Activated T-cell treated with anti-CD3 and anti-CD28 coated beads, Interleukin-2, amount 50 U/mL, for 48 hours (primary cell): Measurements from ENCODE around the gene LSM12.
A peak's percentile ranks its signal among the peaks of the same experiment; 100 is the strongest.
"Not testable (repeated sequence)": the region's sequence is repeated elsewhere in the genome, so short reads cannot be mapped to it uniquely, and the experiment has no call there.

ENCODE experiments used
- DNase-seq, 2 experiments: peaks; one replicate each; pipeline ENCODE4 v3.0.0-alpha.2; 2020

The LSM12 gene

GRCh38 chr17:44066204-44066930 lies at the start of gene LSM12:
LSM12 (minus strand) TSS chr17:44066671; CDS start chr17:44066587, 84 bp downstream.
- DNase-seq: peak; percentile 96 to 97

GRCh38 chr17:44115585-44116415 lies 49.3 kb upstream of the LSM12 start:
- peak; percentile 37 to 46 for DNase-seq

DNA sequence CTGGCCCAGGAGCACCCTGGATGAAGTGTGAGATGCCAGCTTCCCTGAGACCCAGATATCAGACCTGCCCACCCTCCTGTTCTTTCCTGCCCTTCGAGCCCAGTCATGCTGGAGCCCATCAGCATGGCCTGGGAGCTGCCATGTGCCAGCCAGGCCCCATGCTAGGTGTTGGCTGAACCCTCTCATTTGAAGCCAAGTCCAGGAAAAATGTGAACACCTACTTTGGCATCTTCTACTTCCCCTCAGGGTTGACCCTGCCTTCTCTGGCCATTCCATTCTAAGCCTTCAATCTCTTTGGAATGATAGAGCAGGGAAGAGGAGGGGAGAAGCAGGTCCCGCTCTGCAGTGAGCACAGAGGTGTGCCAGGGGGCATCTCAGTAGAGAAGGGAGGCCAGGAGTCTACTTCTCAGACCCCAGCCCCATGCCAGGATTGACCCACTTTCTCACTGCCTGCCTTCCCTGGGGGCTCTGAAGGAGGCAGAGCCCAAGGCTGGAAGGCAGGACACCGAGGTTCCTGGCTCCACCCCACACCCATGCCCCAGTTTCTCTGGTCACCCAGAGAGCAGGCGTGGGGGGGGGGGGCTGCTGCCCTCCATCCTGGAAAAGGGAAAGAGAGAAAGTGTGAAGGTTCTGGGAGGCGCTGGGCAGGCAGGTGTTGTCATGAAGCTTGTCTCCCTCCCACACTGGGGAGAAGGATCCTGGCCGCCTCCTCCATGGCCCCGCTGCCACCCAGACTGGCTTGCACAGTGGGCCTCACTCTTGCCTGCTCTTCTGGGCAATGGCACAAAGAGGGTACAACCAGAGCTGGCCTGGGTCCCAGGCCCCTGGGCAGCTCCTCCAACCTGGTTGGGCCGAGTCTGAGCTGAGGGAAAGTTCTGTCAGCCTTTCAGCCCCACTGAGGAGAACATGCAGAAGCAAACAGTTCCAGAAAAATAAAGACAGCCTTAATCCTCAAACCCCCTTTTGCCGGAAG lies 47.7 kb upstream of the LSM12 start:
- DNase-seq: no peak

- no peak for DNase-seq
These were observed 46.9 kb upstream of the LSM12 start for GRCh38 chr17:44113382-44113781.

GRCh38 chr17:44112284-44113280 lies 46.1 kb upstream of the LSM12 start:
- no peak for DNase-seq

DNA sequence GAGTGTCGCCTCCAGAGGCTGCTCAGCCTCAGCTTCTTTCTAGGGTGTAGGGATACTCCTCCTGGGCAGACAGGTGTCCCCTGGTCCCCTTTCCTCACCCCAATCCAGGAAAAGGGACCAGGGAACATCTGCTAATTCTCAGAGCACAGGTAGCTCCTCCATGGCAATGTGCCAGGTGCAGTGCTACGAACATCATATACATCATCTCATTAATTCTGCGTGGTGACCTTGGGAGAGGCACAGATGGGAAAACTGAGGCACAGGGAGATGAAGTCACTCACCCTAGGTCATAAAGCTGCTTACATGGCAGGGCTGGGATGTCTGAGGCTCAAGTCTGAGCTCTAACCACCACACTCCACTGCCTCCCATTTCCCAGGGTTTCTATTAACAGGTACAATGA lies 45.3 kb upstream of the LSM12 start:
- DNase-seq: no peak

- peak; percentile 65 to 72 for DNase-seq
These were observed 44.6 kb upstream of the LSM12 start for GRCh38 chr17:44110823-44111633.

DNA sequence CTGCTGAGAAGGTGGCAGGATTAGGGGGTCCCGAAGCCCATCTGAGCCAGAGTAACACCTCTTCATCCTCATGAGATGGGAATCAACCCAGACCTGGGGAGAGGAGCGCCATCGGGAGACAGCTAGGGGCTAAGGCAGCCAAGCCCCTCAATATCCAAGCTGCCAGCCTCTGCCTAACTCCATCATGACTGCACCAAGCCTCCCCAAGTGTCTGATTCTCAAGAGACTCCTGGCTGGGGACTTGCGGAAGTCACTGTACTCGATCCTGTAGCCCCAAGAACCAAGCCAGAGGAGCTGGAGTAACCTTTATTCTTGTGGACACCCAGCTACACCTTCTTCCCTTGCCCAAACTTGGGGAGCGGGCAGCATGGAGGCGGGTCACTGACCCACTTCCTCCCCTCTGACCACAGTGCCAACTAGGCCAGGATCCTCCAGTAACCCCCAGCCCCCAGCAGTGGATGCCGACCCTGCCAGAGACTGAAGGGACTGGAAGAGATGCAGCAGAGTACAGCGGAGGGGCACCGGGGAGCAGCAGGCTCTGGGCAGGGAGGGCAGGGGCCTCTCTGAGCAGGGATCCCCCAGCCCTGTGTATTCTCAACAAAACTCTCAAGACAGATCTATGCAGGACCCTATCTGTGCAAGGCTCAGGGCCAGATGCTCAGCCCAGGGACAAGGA lies 43.7 kb upstream of the LSM12 start:
- no peak for DNase-seq

GRCh38 chr17:44109312-44109630 lies 42.8 kb upstream of the LSM12 start:
- no peak for DNase-seq

- DNase-seq: no peak
These were observed 42.2 kb upstream of the LSM12 start for GRCh38 chr17:44108440-44109311.

DNA sequence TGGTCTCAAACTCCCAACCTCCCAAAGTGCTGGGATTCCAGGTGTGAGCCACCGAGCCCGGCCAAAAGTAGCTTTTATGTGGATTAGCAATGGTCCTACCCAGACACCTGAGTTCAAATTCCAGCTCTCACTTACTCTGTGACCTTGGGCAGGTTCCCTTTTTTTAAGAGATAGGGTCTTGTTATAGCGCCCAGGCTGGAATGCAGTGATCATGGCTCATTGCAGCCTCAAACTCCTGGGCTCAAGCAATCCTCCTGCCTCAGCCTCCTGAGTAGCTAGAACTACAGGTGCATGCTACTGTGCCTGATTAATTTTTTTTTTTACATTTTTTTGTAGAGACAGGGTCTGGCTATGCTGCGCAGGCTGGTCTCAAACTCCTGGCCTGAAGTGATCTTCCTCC lies 40.3 kb upstream of the LSM12 start:
- DNase-seq: no peak

- DNase-seq: no peak
These were observed 39.5 kb upstream of the LSM12 start for GRCh38 chr17:44105941-44106340.

GRCh38 chr17:44105483-44105882 lies 39.0 kb upstream of the LSM12 start:
- DNase-seq: no peak

GRCh38 chr17:44102849-44103622 lies 36.6 kb upstream of the LSM12 start:
- no peak for DNase-seq

DNA sequence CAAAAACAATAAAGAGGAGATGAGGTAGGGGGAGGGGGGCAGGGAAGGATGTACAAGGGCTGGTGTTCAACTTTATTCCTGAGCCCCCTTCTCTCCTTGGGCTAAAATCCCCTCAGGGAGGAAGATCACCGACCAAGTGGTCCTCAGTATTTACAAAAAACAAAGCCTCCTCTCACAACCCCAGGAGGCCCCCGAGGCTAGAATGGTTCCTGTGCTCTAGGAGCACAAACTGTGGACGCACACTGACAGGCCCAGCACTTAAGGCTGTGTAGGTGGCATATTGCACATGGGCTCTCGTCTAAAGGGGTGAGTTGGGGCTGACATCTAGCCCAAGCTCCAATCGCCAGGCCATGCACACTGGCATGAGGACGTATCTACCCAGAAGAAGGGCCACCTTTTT lies 35.4 kb upstream of the LSM12 start:
- not testable (repeated sequence) for DNase-seq

DNA sequence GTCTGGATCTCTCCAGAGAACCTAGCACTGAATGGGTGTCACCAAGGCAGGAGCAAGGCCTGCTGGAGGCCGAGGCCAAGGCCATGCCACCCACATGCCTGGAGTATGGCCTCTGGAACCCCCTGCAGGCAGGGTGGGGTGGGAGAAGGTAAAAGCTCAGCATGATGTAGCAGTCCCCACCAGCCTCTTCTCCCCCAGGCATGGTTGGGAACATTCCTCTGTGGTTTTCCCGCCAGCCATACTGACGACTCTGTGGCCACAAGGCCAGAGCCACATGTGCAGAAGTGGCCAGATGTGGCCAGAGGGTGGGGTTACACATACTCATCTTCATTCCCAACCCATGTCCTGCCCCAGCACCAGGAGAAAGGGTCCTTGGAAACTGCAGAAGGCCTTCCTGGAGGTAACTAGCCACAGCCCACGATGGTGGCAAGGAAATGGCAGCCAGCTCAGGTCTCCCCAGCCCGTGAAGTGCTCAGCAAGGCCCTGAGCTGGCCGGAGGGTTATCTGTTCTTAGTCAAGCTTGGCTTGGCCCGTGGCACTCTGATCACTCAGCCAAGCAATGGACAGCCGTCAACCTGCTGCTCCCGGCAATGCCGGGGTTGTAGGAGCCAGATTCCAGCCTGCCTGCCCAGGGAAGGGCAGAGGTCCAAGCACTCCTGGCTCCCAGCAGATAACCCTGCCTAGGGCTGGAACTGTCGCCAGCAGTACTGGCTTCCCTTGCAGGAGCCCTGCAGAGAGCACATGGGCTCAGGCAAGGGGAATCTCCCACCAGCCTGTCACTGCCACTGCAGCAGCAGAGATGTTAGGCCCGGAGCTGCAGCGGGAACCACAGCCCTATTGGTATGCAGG lies 30.9 kb upstream of the LSM12 start:
- no peak for DNase-seq
